Mesendoderm (in vitro differentiated cells): ENCODE results near the gene DPYSL4.

Source experiments
- DNase-seq: peaks from one replicate; pipeline ENCODE4 v3.0.0; 2013
- H2AK5ac ChIP-seq: 2 replicates; pipeline ENCODE4 v1.6.1; 2013; ENCODE audit warnings: low read length, inconsistent platforms
- H2BK120ac ChIP-seq: 2 replicates; pipeline ENCODE4 v1.6.1; 2013; ENCODE audit warnings: low read depth, mild to moderate bottlenecking, low read length, moderate library complexity, mixed read lengths
- H2BK15ac ChIP-seq: replicated peaks from 2 replicates; pipeline ENCODE4 v1.6.1; 2013; ENCODE audit warnings: low read depth, mild to moderate bottlenecking, moderate library complexity
- H2BK5ac ChIP-seq: 2 replicates; pipeline ENCODE4 v1.6.1; 2013; ENCODE audit warnings: low read length, inconsistent platforms
- H3K18ac ChIP-seq: 2 replicates; pipeline ENCODE4 v1.6.1; 2013; ENCODE audit warnings: mild to moderate bottlenecking, low read length, mixed read lengths
- H3K23ac ChIP-seq: one replicate; pipeline ENCODE4 v1.6.1; 2013; ENCODE audit warnings: low read length
- H3K27ac ChIP-seq: 2 replicates; pipeline ENCODE4 v1.5.1; 2013; ENCODE audit warnings: low read depth, mild to moderate bottlenecking, inconsistent platforms, low read length, moderate library complexity
- H3K27me3 ChIP-seq: 2 replicates; pipeline ENCODE4 v1.6.1; 2013; ENCODE audit warnings: low read length, control low read depth, mild to moderate bottlenecking, inconsistent platforms; ENCODE audit not compliant: insufficient read depth, poor library complexity
- H3K36me3 ChIP-seq: 2 replicates; pipeline ENCODE4 v1.6.1; 2013; ENCODE audit warnings: low read length, inconsistent platforms; ENCODE audit not compliant: control insufficient read depth, insufficient read depth
- H3K4ac ChIP-seq: one replicate; pipeline ENCODE4 v1.6.1; 2013; ENCODE audit warnings: low read depth, mild to moderate bottlenecking, low read length, moderate library complexity
- H3K4me1 ChIP-seq: 2 replicates; pipeline ENCODE4 v1.6.1; 2013; ENCODE audit warnings: low read depth, low read length, inconsistent platforms; ENCODE audit not compliant: control insufficient read depth
- H3K4me2 ChIP-seq: 2 replicates; pipeline ENCODE4 v1.6.1; 2013; ENCODE audit warnings: low read length
- H3K4me3 ChIP-seq: 2 replicates; pipeline ENCODE4 v1.5.1; 2013; ENCODE audit warnings: mild to moderate bottlenecking, low read length
- H3K56ac ChIP-seq: one replicate; pipeline ENCODE4 v1.6.1; 2013; ENCODE audit warnings: low read length
- H3K79me1 ChIP-seq: 2 replicates; pipeline ENCODE4 v1.6.1; 2013; ENCODE audit warnings: low read length, inconsistent platforms
- H3K79me2 ChIP-seq: 2 replicates; pipeline ENCODE4 v1.6.1; 2013; ENCODE audit warnings: mild to moderate bottlenecking, low read length; ENCODE audit not compliant: control insufficient read depth, insufficient read depth
- H3K9ac ChIP-seq: 2 replicates; pipeline ENCODE4 v1.6.1; 2013; ENCODE audit warnings: low read length, inconsistent platforms
- H4K5ac ChIP-seq: one replicate; pipeline ENCODE4 v1.6.1; 2013; ENCODE audit warnings: low read length
- H4K8ac ChIP-seq: one replicate; pipeline ENCODE4 v1.6.1; 2013; ENCODE audit warnings: low read depth, mild to moderate bottlenecking, control low read depth, low read length, moderate library complexity
- WGBS: extraction: QIAGEN DNeasy Blood & Tissue Kit; methylation state at CpG from one replicate; pipeline ENCODE4 v1.1.7; 2013; ENCODE audit warnings: low lambda C conversion rate, missing lambda C conversion rate; ENCODE audit not compliant: insufficient coverage; ENCODE audit errors: extremely low coverage; 5-methylcytosine and 5-hydroxymethylcytosine counted together

Gene DPYSL4

DNA sequence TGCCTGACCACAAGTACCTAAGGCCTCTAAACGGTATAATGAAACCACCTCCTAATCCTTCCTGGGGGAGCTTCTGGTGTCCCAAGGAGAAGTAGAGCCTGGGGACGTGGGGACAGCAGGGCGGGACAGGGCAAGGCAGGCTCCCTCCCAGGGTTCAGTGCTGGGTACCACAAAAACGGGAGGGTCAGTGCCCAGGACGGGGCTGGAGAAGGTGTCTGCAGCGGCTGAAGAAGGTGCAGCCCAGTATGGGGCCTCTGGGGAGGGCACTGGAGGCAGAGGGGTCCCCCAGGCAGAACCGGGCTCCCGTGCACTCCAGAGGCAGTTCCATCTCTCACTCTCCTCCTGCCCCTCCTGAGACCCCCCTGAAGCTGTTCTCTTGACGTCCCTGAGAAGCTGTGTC, 46.2 kb downstream of the DPYSL4 start:
- Histone ChIP-seq H4K5ac (no peak overlapping the region), H3K9ac (no peak overlapping the region), H3K27ac (no peak overlapping the region), H3K4ac (no peak overlapping the region), H3K23ac (no peak overlapping the region), H2BK120ac (no peak overlapping the region), H3K18ac (no peak overlapping the region), H3K4me2 (no peak overlapping the region), H3K79me2 (no peaks in the 10 kb centered on the region), H3K4me1 (no peaks in the 10 kb centered on the region), H3K4me3 (no peak overlapping the region), H3K79me1 (no peaks in the 10 kb centered on the region), H3K36me3 (no peaks in the 10 kb centered on the region), H3K27me3 (no peaks in the 10 kb centered on the region), H2AK5ac (no peak overlapping the region), H4K8ac (no peak overlapping the region), H2BK15ac (no peak overlapping the region), H3K56ac (no peak overlapping the region), H2BK5ac (no peak overlapping the region)
- no CpG with 5 or more reads among the region's 9 CpGs for WGBS
- DNase-seq, result no peak

DNA sequence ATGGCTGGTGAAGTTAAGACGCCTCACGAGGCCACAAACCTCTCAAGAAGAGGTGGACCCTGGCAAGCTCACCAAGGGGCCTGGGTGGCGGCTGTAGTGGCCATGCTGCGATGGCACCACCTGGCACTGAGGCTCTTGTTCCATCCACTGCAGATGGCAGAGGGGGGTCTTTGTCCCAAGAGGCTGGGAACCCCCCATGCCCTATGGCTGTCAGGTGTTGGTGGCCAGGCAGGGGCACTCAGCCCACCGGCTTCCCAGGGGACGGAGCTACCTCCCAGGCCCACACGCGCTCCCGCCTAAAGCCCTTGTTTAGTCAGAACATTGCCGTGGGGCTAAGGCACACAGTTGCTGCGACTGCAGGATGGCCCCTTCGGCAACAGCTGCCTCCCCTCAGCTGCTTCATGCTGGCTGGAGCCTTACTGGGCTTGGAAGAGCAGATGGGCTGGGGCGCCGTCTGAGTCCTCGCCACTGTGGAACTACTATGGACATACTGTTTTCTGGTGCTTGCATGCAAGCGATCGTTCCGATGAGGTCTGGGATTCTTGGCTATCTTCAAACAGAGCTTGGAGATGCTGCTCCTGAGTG, 46.8 kb downstream of the DPYSL4 start:
- no peak overlapping the region for H3K9ac ChIP-seq
- no peak overlapping the region for H3K4me3 ChIP-seq
- no peaks in the 10 kb centered on the region for H3K79me2 ChIP-seq
- no peaks in the 10 kb centered on the region for H3K36me3 ChIP-seq
- H2BK5ac ChIP-seq, result no peak overlapping the region
- H3K18ac ChIP-seq, result no peak overlapping the region
- DNase-seq, result no peak
- no CpG with 5 or more reads among the region's 18 CpGs for WGBS
- H2BK120ac ChIP-seq, result no peak overlapping the region
- no peak overlapping the region for H2BK15ac ChIP-seq
- no peaks in the 10 kb centered on the region for H3K4me1 ChIP-seq
- no peak overlapping the region for H3K4ac ChIP-seq
- H4K5ac ChIP-seq, result no peak overlapping the region
- H4K8ac ChIP-seq, result no peak overlapping the region
- H3K27ac ChIP-seq, result no peak overlapping the region
- no peak overlapping the region for H2AK5ac ChIP-seq
- no peaks in the 10 kb centered on the region for H3K27me3 ChIP-seq
- no peak overlapping the region for H3K56ac ChIP-seq
- no peak overlapping the region for H3K23ac ChIP-seq
- H3K4me2 ChIP-seq, result no peak overlapping the region
- H3K79me1 ChIP-seq, result no peaks in the 10 kb centered on the region

DNA sequence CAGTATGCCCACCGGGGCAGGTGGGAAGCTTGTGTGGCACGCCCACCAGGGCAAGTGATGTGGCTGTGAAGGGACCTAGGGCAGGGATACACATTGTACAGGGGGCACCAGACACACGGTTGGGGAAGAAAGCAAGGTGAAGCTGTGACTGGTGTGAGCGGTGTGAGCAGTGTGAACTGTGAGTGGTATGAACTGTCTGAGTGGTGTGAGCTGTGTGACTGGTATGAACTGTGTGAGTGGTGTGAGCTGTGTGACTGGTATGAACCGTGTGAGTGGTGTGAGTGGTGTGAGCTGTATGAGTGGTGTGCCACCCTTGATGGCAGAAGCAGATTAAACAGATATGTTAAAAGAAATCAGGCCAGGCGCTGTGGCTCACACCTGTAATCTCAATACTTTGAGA, 48.1 kb downstream of the DPYSL4 start:
- no peak overlapping the region for H3K4me3 ChIP-seq
- no peaks in the 10 kb centered on the region for H3K4me1 ChIP-seq
- H4K8ac ChIP-seq, result no peak overlapping the region
- H2BK120ac ChIP-seq, result no peak overlapping the region
- H3K18ac ChIP-seq, result no peak overlapping the region
- no peak overlapping the region for H2BK5ac ChIP-seq
- H3K79me1 ChIP-seq, result no peaks in the 10 kb centered on the region
- H3K27ac ChIP-seq, result no peak overlapping the region
- no peak overlapping the region for H2AK5ac ChIP-seq
- no peak overlapping the region for H3K4ac ChIP-seq
- H4K5ac ChIP-seq, result no peak overlapping the region
- no peaks in the 10 kb centered on the region for H3K36me3 ChIP-seq
- H3K56ac ChIP-seq, result no peak overlapping the region
- no peaks in the 10 kb centered on the region for H3K27me3 ChIP-seq
- H3K9ac ChIP-seq, result no peak overlapping the region
- no peak overlapping the region for H3K23ac ChIP-seq
- DNase-seq, result no peak
- no peak overlapping the region for H2BK15ac ChIP-seq
- WGBS, result no CpG with 5 or more reads among the region's 6 CpGs
- no peaks in the 10 kb centered on the region for H3K79me2 ChIP-seq
- no peak overlapping the region for H3K4me2 ChIP-seq

DNA sequence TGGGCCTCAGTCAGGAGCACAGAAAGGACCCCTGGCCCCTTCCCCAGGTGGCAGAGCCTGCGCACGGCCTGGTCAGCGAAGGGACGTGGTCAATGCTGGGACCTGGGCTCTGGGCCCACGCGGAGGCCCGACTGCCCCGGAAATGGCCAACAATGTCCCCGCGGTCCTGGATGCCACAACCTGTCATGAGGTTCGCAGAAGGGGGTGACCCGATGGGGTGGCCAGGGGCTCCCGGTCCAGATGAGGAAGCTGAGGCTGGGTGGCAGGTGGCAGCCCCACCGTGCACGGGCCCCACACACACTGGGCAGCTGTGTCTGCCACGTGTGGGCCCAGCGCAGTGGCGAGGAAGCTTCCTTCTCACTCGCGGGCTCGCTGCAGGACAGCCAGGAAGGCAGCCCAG, 49.4 kb downstream of the DPYSL4 start:
- Histone ChIP-seq H3K18ac (no peak overlapping the region), H3K4me1 (no peaks in the 10 kb centered on the region), H3K4me3 (no peak overlapping the region), H3K79me2 (no peaks in the 10 kb centered on the region), H2BK5ac (no peak overlapping the region), H3K9ac (no peak overlapping the region), H4K8ac (no peak overlapping the region), H3K56ac (no peak overlapping the region), H3K36me3 (no peaks in the 10 kb centered on the region), H2BK15ac (no peak overlapping the region), H4K5ac (no peak overlapping the region), H3K79me1 (no peaks in the 10 kb centered on the region), H3K27me3 (no peaks in the 10 kb centered on the region), H2BK120ac (no peak overlapping the region), H3K4ac (no peak overlapping the region), H2AK5ac (no peak overlapping the region), H3K23ac (no peak overlapping the region), H3K27ac (no peak overlapping the region), H3K4me2 (no peak overlapping the region)
- whole genome bisulfite sequencing, result no CpG with 5 or more reads among the region's 21 CpGs
- no peak for DNase-seq

DNA sequence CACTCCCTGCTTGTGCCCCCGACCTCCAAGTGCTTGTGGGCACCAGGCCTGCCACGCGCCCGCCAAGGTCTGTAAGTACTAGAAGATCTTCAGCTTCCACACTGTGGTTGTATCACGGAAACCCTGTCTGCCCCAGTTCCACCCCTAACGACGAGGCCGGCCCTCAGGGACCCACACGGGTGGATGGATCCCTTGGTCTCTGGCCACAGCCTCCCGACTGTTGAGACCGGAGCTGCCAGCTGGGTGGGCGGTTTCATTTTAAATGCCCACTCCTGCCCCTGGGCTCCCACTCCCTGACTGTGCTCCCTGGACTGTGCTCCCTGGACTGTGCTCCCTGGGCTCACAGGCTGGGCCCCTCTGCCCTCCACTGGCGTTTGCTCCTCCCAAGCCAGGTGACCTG, 50.1 kb downstream of the DPYSL4 start:
- no peak overlapping the region for H3K23ac ChIP-seq
- H3K79me2 ChIP-seq, result no peaks in the 10 kb centered on the region
- DNase-seq, result no peak
- no peak overlapping the region for H3K4ac ChIP-seq
- H3K27ac ChIP-seq, result no peak overlapping the region
- H3K4me3 ChIP-seq, result no peak overlapping the region
- H3K4me2 ChIP-seq, result no peak overlapping the region
- no peak overlapping the region for H2BK5ac ChIP-seq
- no CpG with 5 or more reads among the region's 13 CpGs for WGBS
- no peaks in the 10 kb centered on the region for H3K36me3 ChIP-seq
- no peak overlapping the region for H2BK15ac ChIP-seq
- H3K27me3 ChIP-seq, result no peaks in the 10 kb centered on the region
- H3K79me1 ChIP-seq, result no peaks in the 10 kb centered on the region
- H2BK120ac ChIP-seq, result no peak overlapping the region
- no peak overlapping the region for H2AK5ac ChIP-seq
- no peak overlapping the region for H3K18ac ChIP-seq
- no peak overlapping the region for H3K9ac ChIP-seq
- H3K56ac ChIP-seq, result no peak overlapping the region
- H4K5ac ChIP-seq, result no peak overlapping the region
- no peaks in the 10 kb centered on the region for H3K4me1 ChIP-seq
- no peak overlapping the region for H4K8ac ChIP-seq

DNA sequence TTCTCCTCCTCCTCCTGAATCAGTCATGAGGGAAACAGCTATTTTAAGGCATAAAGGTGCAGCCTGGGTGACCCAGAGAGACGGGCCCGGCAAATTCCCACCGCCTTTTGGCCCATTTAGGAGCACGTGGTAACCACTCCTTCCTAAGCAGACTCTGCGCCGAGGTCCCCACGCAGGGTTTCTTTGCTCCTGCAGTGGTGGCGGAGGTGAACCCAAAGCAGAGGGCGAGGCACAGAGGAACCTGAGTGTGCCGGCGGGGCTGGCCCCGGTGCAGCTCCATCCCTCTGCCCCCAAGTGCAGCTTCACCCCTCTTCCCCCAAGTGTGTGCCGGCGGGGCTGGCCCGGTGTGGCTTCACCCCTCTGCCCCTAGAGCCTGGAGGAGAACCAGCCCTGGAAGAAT, 50.6 kb downstream of the DPYSL4 start:
- Histone ChIP-seq H2BK5ac (no peak overlapping the region), H3K23ac (no peak overlapping the region), H3K79me2 (no peaks in the 10 kb centered on the region), H3K4me2 (no peak overlapping the region), H3K4me3 (no peak overlapping the region), H3K4me1 (no peaks in the 10 kb centered on the region), H3K27me3 (no peaks in the 10 kb centered on the region), H2BK15ac (no peak overlapping the region), H3K36me3 (no peaks in the 10 kb centered on the region), H3K56ac (no peak overlapping the region), H4K5ac (no peak overlapping the region), H3K27ac (no peak overlapping the region), H4K8ac (no peak overlapping the region), H2BK120ac (no peak overlapping the region), H3K79me1 (no peaks in the 10 kb centered on the region), H3K18ac (no peak overlapping the region), H3K9ac (no peak overlapping the region), H2AK5ac (no peak overlapping the region), H3K4ac (no peak overlapping the region)
- no CpG with 5 or more reads among the region's 15 CpGs for WGBS
- DNase-seq, result no peak
